GM18868 (cell line): Measurements from ENCODE around the gene KCNH2.

ENCODE experiments used
- ATAC-seq: cut with Tn5 transposase; IDR thresholded peaks from one replicate; pipeline ENCODE4 v1.9.1; 2021; ENCODE audit warnings: mild to moderate bottlenecking, moderate library complexity; ENCODE audit not compliant: unreplicated experiment

Gene KCNH2

GRCh38 chr7:150976529-150977381 is 1.4 kb downstream of the KCNH2 start:
- ATAC-seq = no peak

- no peak for ATAC-seq
Observed at GRCh38 chr7:150975536-150976319, 2.4 kb downstream of the KCNH2 start.

GRCh38 chr7:150974468-150975391 is 3.4 kb downstream of the KCNH2 start:
- ATAC-seq = no peak

- no peak for ATAC-seq
Observed at GRCh38 chr7:150973571-150974451, 4.3 kb downstream of the KCNH2 start.

GRCh38 chr7:150972741-150973140 is 5.4 kb downstream of the KCNH2 start:
- ATAC-seq = no peak

GRCh38 chr7:150972023-150972468 is 6.1 kb downstream of the KCNH2 start:
- ATAC-seq = no peak

GRCh38 chr7:150971242-150972022 is 6.7 kb downstream of the KCNH2 start:
- no peak for ATAC-seq

GRCh38 chr7:150970424-150970823 is 7.7 kb downstream of the KCNH2 start:
- no peak for ATAC-seq

- ATAC-seq = no peak
Observed at GRCh38 chr7:150969475-150969874, 8.6 kb downstream of the KCNH2 start.

GRCh38 chr7:150968734-150969372 is 9.3 kb downstream of the KCNH2 start:
- ATAC-seq = no peak

- ATAC-seq = no peak
Observed at GRCh38 chr7:150968056-150968733, 9.9 kb downstream of the KCNH2 start.

- no peak for ATAC-seq
Observed at GRCh38 chr7:150967349-150967748, 10.8 kb downstream of the KCNH2 start.

GRCh38 chr7:150966002-150966401 is 12.1 kb downstream of the KCNH2 start:
- ATAC-seq = no peak

GRCh38 chr7:150965273-150965830 is 12.8 kb downstream of the KCNH2 start:
- no peak for ATAC-seq

- no peak for ATAC-seq
Observed at GRCh38 chr7:150964593-150965111, 13.5 kb downstream of the KCNH2 start.

- ATAC-seq = no peak
Observed at GRCh38 chr7:150963707-150964559, 14.2 kb downstream of the KCNH2 start.
